ENCODE data around the gene LAIR1. TPM values are rescaled to one million over a fixed set of nuclear protein-coding genes. Genes with fewer than 3 reads are reported as not detected.

LAIR1 gene
- total RNA-seq, 1 donor: under 0.01 TPM

DNA sequence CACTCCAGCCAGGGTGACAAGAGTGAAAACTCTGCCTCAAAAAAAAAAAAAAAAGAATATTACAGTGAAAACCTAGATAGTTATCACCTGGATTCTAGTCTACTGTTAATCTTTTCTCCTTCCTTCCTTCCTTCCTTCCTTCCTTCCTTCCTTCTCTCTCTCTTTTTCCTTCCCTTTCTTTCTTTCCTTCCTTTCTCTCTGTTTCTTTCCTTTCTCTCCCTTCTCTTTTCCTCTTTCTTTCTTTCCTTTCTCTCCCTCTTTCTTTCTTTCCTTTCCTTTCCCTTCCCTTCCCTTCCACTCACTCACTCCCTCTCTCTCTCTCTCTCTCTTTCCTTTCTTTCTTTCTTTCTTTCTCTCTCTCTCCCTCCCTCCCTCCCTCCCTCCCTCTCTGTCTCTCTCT lies 40.9 kb upstream of the LAIR1 start:
- TF ChIP-seq CTCF (IDR thresholded peaks at IDR 0.05; ENCODE audit: insufficient read depth, low read depth, low read length): no peak
- DNase-seq (ENCODE audit: low read depth): no peak
- no peak overlapping the region for H3K4me3 ChIP-seq (ENCODE audit: low read depth, low read length)

DNA sequence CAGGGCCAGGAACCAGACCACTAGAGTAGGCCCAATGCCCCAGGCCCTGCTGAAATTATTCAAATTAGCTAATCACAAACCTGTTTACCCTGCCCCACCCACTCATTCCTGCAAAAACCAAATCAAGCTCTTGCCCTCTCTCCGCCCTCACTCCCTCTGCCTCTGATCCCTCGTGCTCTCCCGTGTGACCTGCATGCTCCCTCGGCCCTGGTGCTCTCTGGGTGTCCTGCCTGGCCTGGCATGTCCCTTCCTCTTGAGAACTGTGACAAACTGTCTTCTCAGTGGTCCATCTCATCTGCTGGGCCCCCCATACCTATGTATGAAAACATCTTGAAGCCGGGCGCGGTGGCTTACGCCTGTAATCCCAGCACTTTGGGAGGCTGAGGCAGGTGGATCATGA lies 38.3 kb upstream of the LAIR1 start:
- no peak overlapping the region for H3K4me3 ChIP-seq (ENCODE audit: low read depth, low read length)
- no peak for TF ChIP-seq CTCF (IDR thresholded peaks at IDR 0.05; ENCODE audit: insufficient read depth, low read depth, low read length)
- no peak for DNase-seq (ENCODE audit: low read depth)

DNA sequence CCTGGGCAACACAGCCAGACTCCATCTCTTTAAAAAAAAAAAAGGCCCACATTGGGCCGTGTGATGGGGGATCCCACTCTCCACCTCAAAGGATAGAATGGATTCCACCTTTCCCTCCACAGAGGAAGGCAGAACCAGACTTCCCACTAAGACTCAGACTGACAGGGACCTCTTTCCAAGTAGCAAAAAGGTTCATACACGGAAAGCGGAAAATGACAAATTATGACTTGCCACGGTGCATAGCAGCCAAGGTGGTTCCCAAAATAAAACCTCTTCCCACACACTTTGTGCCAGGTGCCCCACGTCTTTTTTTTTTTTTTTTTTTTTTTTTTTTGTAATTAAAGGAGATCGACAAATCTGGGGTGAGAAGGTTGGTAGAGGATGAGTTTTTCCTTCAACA lies 36.2 kb upstream of the LAIR1 start:
- no peak for DNase-seq (ENCODE audit: low read depth)
- no peak for TF ChIP-seq CTCF (IDR thresholded peaks at IDR 0.05; ENCODE audit: insufficient read depth, low read depth, low read length)

GRCh38 chr19:54399189-54399588 lies 34.5 kb upstream of the LAIR1 start:
- H3K4me3 ChIP-seq (ENCODE audit: low read depth, low read length): no peak overlapping the region
- no peak for DNase-seq (ENCODE audit: low read depth)
- no peak for TF ChIP-seq CTCF (IDR thresholded peaks at IDR 0.05; ENCODE audit: insufficient read depth, low read depth, low read length)

More for the DNA sequence above, 36.2 kb upstream of the LAIR1 start:
- no peak overlapping the region for H3K4me3 ChIP-seq (ENCODE audit: low read depth, low read length)

DNA sequence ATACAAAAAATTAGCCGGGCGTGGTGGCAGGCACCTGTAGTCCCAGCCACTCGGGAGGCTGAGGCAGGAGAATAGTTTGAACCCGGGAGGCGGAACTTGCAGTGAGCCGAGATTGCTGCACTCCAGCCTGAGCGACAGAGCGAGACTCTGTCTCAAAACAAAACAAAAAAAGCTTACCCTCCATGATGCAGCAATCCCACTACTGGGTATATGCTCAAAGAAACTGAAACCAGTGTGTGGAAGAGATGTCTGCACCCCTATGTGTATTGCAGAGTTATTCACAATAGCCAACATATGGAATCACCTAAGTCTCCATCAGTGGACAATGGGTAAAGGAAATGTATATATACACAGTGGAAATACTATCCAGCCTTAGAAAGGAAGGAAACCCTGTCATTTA lies 31.0 kb upstream of the LAIR1 start:
- no peak for DNase-seq (ENCODE audit: low read depth)
- TF ChIP-seq CTCF (IDR thresholded peaks at IDR 0.05; ENCODE audit: insufficient read depth, low read depth, low read length): no peak
- no peak overlapping the region for H3K4me3 ChIP-seq (ENCODE audit: low read depth, low read length)

- no peak overlapping the region for H3K4me3 ChIP-seq (ENCODE audit: low read depth, low read length)
- no peak for TF ChIP-seq CTCF (IDR thresholded peaks at IDR 0.05; ENCODE audit: insufficient read depth, low read depth, low read length)
- no peak for DNase-seq (ENCODE audit: low read depth)
These were observed 28.6 kb upstream of the LAIR1 start for GRCh38 chr19:54393381-54393780.

DNA sequence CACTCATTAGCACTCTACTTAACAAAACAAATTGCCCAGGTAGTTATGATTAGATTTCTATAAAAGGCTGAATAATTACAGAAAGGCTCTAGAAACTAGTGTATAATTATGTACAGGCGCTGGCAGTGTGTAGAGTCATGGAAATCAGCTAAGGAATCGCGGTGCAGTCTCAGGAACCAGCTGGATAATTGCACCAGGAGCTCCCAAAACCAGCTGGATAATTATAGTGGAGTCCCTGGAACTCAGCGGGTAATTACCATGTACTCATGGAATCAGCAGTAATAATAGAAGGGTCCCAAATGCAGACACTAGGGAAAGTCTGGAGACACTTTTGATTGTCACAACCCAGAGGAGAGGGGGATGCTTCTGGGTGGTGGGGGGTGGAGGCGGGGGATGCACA lies 27.4 kb upstream of the LAIR1 start:
- no peak for TF ChIP-seq CTCF (IDR thresholded peaks at IDR 0.05; ENCODE audit: insufficient read depth, low read depth, low read length)
- no peak for DNase-seq (ENCODE audit: low read depth)
- no peak overlapping the region for H3K4me3 ChIP-seq (ENCODE audit: low read depth, low read length)

Data from fibroblast of villous mesenchyme (primary cell).